Measurements from ENCODE around the gene IL13.

DNA sequence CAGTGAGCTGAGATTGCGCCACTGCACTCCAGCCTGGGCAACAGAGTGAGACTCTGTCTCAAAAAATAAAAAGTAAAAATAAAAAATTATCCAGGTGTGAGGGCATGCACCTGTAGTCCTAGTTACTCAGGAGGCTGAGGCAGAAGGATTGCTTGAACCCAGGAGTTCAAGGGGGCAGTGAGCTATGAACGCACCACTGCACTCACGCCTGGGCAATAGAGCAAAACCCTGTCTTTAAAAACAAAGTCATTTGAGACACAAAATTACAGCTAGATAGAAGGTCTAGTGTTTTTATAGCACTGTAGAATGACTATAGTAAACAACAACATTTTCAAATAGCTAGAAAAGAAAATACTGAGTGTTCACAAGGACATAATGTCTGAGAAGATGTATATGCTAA, 32.2 kb downstream of the IL13 start:
- TF ChIP-seq, protein P1, sequence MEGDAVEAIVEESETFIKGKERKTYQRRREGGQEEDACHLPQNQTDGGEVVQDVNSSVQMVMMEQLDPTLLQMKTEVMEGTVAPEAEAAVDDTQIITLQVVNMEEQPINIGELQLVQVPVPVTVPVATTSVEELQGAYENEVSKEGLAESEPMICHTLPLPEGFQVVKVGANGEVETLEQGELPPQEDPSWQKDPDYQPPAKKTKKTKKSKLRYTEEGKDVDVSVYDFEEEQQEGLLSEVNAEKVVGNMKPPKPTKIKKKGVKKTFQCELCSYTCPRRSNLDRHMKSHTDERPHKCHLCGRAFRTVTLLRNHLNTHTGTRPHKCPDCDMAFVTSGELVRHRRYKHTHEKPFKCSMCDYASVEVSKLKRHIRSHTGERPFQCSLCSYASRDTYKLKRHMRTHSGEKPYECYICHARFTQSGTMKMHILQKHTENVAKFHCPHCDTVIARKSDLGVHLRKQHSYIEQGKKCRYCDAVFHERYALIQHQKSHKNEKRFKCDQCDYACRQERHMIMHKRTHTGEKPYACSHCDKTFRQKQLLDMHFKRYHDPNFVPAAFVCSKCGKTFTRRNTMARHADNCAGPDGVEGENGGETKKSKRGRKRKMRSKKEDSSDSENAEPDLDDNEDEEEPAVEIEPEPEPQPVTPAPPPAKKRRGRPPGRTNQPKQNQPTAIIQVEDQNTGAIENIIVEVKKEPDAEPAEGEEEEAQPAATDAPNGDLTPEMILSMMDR (IDR thresholded peaks at IDR 0.05; ENCODE audit: borderline replicate concordance, extremely low read depth, low read length, poor library complexity, severe bottlenecking): no peak
- TF ChIP-seq EZH2 (IDR thresholded peaks at IDR 0.05; ENCODE audit: borderline replicate concordance, low read depth, low read length, severe bottlenecking): no peak
